Body of pancreas (tissue), 4 donors: ENCODE results near the gene GALNT14.

Source experiments
- CTCF ChIP-seq, 7 experiments: fragments of 450-650 bp in 4 of 7; fragments of 200-600 bp in 3 of 7; sonication (generic) in 3 of 7; IDR thresholded peaks; one replicate each; pipeline ENCODE4 v1.5.1; 2016 to 2019; ENCODE audit warnings: antibody characterized with exemption in 7 of 7
- POLR2A ChIP-seq, 3 donors: fragments of 450-650 bp; IDR thresholded peaks; one replicate each; pipeline ENCODE4 v1.6.1; 2016; ENCODE audit warnings: antibody characterized with exemption in 3 of 3, mild to moderate bottlenecking in 2 of 3

DNA sequence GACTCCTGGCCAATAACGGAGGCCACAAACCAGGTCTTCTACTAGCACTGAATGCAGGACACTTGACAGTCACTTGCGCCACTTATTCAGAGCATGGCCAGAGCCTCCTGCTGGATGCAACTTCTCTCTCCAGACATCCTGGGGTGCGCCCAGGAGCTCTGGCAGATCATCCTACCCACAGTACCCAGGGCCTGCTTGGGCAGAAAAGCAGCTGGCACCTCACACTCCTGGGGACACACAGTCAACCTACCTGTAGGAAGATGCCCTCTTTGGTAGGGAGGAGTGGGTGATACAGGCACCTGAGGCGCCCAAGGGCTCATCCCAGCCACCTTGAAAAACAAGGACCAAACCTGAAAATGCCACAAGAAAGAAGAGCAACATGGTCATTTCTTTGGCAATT lies 13.3 kb downstream of the GALNT14 start:
- TF ChIP-seq CTCF (IDR thresholded peaks at IDR 0.05) = no peak
- TF ChIP-seq POLR2A (IDR thresholded peaks at IDR 0.05) = no peak
